ENCODE results near the gene HSD17B12. TPM values are rescaled to one million over a fixed set of nuclear protein-coding genes. Genes with fewer than 3 reads are reported as not detected.
"Not testable (repeated sequence)": the region's sequence is repeated elsewhere in the genome, so short reads cannot be mapped to it uniquely, and the experiment has no call there.

Gene HSD17B12
- total RNA-seq, 1 donor from 2014 or later, result 84.9 TPM

GRCh38 chr11:43751726-43752125, 71.2 kb downstream of the HSD17B12 start:
- TF ChIP-seq CTCF (IDR thresholded peaks at IDR 0.05; ENCODE audit: unreplicated experiment), result no peak
- DNase-seq (ENCODE audit: low spot score, unreplicated experiment), result no peak
- no peaks in the 10 kb centered on the region for H3K27me3 Mint-ChIP-seq
- peaks cover 20% of the 10 kb centered on the region for H3K36me3 Mint-ChIP-seq (ENCODE audit: insufficient read depth)
- peaks cover 6% of the 10 kb centered on the region for H3K4me1 Mint-ChIP-seq (ENCODE audit: low read depth)
- H3K4me3 Mint-ChIP-seq (ENCODE audit: low read depth), result no peak overlapping the region
- no peak overlapping the region for H3K27ac Mint-ChIP-seq
- H3K9me3 Mint-ChIP-seq (ENCODE audit: low read depth), result peaks cover 3% of the 10 kb centered on the region

GRCh38 chr11:43756575-43756974, 76.0 kb downstream of the HSD17B12 start:
- Mint-ChIP-seq H3K4me1 (ENCODE audit: low read depth) (no peaks in the 10 kb centered on the region), H3K27ac (no peak overlapping the region), H3K27me3 (no peaks in the 10 kb centered on the region), H3K36me3 (ENCODE audit: insufficient read depth) (peaks cover 27% of the 10 kb centered on the region), H3K4me3 (ENCODE audit: low read depth) (no peak overlapping the region), H3K9me3 (ENCODE audit: low read depth) (no peaks in the 10 kb centered on the region)
- DNase-seq (ENCODE audit: low spot score, unreplicated experiment), result no peak
- no peak for TF ChIP-seq CTCF (IDR thresholded peaks at IDR 0.05; ENCODE audit: unreplicated experiment)

GRCh38 chr11:43758927-43759326, 78.4 kb downstream of the HSD17B12 start:
- H3K9me3 Mint-ChIP-seq (ENCODE audit: low read depth), result no peaks in the 10 kb centered on the region
- no peak overlapping the region for H3K27ac Mint-ChIP-seq
- H3K4me1 Mint-ChIP-seq (ENCODE audit: low read depth), result no peaks in the 10 kb centered on the region
- no peak overlapping the region for H3K4me3 Mint-ChIP-seq (ENCODE audit: low read depth)
- H3K27me3 Mint-ChIP-seq, result no peaks in the 10 kb centered on the region
- no peak for DNase-seq (ENCODE audit: low spot score, unreplicated experiment)
- TF ChIP-seq CTCF (IDR thresholded peaks at IDR 0.05; ENCODE audit: unreplicated experiment), result no peak
- H3K36me3 Mint-ChIP-seq (ENCODE audit: insufficient read depth), result peaks cover 32% of the 10 kb centered on the region

- H3K36me3 Mint-ChIP-seq (ENCODE audit: insufficient read depth), result peaks cover 35% of the 10 kb centered on the region
Observed at GRCh38 chr11:43760902-43761301, 80.4 kb downstream of the HSD17B12 start.

GRCh38 chr11:43765194-43765593, 84.7 kb downstream of the HSD17B12 start:
- Mint-ChIP-seq H3K4me3 (ENCODE audit: low read depth) (no peak overlapping the region), H3K36me3 (ENCODE audit: insufficient read depth) (peaks cover 36% of the 10 kb centered on the region)

More at GRCh38 chr11:43760902-43761301, 80.4 kb downstream of the HSD17B12 start:
- TF ChIP-seq CTCF (IDR thresholded peaks at IDR 0.05; ENCODE audit: unreplicated experiment), result no peak
- H3K4me1 Mint-ChIP-seq (ENCODE audit: low read depth), result no peaks in the 10 kb centered on the region
- H3K4me3 Mint-ChIP-seq (ENCODE audit: low read depth), result no peak overlapping the region
- DNase-seq (ENCODE audit: low spot score, unreplicated experiment), result no peak
- peaks cover 14% of the 10 kb centered on the region for H3K9me3 Mint-ChIP-seq (ENCODE audit: low read depth)
- no peaks in the 10 kb centered on the region for H3K27me3 Mint-ChIP-seq
- no peak overlapping the region for H3K27ac Mint-ChIP-seq

GRCh38 chr11:43768654-43769053, 88.1 kb downstream of the HSD17B12 start:
- H3K4me3 Mint-ChIP-seq (ENCODE audit: low read depth); DNase-seq (ENCODE audit: low spot score, unreplicated experiment); H3K27me3 Mint-ChIP-seq; H3K4me1 Mint-ChIP-seq (ENCODE audit: low read depth); H3K27ac Mint-ChIP-seq: not testable (repeated sequence)
- H3K36me3 Mint-ChIP-seq (ENCODE audit: insufficient read depth), result peaks cover 33% of the 10 kb centered on the region
- H3K9me3 Mint-ChIP-seq (ENCODE audit: low read depth), result peaks cover 14% of the 10 kb centered on the region

More at GRCh38 chr11:43765194-43765593, 84.7 kb downstream of the HSD17B12 start:
- Mint-ChIP-seq H3K9me3 (ENCODE audit: low read depth) (peaks cover 14% of the 10 kb centered on the region), H3K27ac (no peak overlapping the region), H3K4me1 (ENCODE audit: low read depth) (no peaks in the 10 kb centered on the region), H3K27me3 (no peaks in the 10 kb centered on the region)
- no peak for TF ChIP-seq CTCF (IDR thresholded peaks at IDR 0.05; ENCODE audit: unreplicated experiment)
- DNase-seq (ENCODE audit: low spot score, unreplicated experiment), result no peak

Measured in progenitor cell of endocrine pancreas (in vitro differentiated cells).